GM12865 (cell line): ENCODE results near the gene STON2.

Experiments
- DNase-seq: peaks from one replicate; pipeline ENCODE4 v3.0.0; 2010; ENCODE audit warnings: low read depth
- H3K4me3 ChIP-seq: 2 replicates; pipeline ENCODE4 v1.5.1; 2011; ENCODE audit warnings: mild to moderate bottlenecking, low read depth, low read length, control low read depth
- TF ChIP-seq, protein P1 (sequence below): IDR thresholded peaks from 2 replicates; pipeline ENCODE4 v1.5.1; 2011; ENCODE audit warnings: low read length, control low read depth, low read depth, inconsistent platforms; ENCODE audit not compliant: insufficient read depth; ENCODE audit errors: missing control alignments

STON2 gene

DNA sequence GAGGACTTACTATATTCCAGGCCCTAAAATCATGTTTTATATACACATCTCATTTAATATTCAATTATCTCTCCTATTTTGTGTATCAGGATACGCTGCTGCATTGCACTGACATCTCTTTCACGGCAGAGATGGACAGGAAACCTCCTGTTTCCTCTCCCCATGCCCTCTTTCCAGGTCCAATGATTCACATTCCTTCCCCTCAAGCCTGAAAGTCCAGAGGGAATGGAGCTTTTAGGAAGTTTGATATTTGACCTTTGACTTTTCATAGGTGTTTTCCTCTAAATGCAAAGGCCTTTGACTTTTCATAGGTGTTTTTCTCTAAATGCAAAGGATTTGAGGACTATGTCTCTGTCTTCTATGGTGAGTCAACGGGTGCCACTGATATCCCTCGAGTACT lies 89.5 kb downstream of the STON2 start:
- TF ChIP-seq, protein P1, sequence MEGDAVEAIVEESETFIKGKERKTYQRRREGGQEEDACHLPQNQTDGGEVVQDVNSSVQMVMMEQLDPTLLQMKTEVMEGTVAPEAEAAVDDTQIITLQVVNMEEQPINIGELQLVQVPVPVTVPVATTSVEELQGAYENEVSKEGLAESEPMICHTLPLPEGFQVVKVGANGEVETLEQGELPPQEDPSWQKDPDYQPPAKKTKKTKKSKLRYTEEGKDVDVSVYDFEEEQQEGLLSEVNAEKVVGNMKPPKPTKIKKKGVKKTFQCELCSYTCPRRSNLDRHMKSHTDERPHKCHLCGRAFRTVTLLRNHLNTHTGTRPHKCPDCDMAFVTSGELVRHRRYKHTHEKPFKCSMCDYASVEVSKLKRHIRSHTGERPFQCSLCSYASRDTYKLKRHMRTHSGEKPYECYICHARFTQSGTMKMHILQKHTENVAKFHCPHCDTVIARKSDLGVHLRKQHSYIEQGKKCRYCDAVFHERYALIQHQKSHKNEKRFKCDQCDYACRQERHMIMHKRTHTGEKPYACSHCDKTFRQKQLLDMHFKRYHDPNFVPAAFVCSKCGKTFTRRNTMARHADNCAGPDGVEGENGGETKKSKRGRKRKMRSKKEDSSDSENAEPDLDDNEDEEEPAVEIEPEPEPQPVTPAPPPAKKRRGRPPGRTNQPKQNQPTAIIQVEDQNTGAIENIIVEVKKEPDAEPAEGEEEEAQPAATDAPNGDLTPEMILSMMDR = no peak
- H3K4me3 ChIP-seq = no peak overlapping the region
- no peak for DNase-seq

DNA sequence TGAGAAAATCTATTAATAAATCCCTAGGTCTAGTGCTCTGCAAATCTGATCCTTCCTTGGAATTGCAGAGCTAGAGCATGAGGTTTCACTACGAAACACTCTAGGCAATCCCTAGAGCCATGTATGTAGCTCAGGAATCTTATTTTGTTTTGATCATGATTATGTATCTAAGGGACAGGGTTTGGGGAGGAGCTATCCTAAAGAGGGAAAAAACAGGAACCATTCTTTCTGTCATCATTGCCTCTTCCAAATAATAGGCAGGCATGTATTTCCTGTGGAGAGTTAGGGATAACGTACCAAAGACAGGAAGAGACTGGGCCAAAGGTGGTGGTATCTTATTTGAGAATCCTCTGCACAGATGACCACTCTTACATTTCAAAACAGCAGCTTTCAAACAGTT lies 90.6 kb downstream of the STON2 start:
- no peak for DNase-seq
- TF ChIP-seq, protein P1 = no peak

DNA sequence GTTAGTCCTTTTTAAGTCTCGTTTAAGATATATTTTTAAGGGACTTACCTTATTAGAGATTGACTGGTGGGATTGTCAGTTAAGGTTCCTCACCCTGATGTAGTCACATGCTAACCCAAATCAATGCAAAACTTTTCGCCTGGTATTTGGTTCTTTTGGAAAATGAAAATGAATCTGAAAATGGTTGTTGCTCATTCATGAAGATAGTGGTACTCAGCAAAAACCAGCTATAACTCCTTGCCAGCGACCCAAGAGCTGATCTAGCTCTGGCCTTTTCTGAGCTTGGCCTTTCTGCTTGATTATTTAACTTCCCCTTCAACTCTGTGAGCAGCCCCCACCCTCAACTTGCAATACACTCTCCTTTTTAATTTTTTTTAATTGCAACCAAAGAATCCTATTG lies 94.4 kb downstream of the STON2 start:
- H3K4me3 ChIP-seq = no peak overlapping the region
- TF ChIP-seq, protein P1 = no peak
- DNase-seq = peak; percentile 31

More for the DNA sequence above, 90.6 kb downstream of the STON2 start:
- H3K4me3 ChIP-seq = no peak overlapping the region

DNA sequence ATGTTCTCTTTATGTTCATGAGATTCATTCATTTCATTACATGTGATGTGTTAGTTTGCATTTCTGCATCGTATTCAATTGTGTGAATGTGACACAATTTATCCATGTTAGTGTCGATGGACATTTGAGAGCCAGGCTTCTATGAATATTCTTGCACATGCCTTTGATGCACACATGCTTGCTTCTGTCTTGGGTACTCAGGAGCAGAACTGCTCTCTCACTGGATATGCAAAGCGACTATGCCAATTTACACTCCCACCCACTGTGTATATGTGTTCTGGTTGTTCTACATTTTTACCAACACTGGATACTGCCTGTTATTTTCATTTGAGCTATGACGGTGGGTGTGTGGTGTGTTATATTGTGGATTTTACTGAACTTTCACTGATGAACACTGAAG lies 95.1 kb downstream of the STON2 start:
- no peak overlapping the region for H3K4me3 ChIP-seq
- TF ChIP-seq, protein P1 = no peak
- no peak for DNase-seq

DNA sequence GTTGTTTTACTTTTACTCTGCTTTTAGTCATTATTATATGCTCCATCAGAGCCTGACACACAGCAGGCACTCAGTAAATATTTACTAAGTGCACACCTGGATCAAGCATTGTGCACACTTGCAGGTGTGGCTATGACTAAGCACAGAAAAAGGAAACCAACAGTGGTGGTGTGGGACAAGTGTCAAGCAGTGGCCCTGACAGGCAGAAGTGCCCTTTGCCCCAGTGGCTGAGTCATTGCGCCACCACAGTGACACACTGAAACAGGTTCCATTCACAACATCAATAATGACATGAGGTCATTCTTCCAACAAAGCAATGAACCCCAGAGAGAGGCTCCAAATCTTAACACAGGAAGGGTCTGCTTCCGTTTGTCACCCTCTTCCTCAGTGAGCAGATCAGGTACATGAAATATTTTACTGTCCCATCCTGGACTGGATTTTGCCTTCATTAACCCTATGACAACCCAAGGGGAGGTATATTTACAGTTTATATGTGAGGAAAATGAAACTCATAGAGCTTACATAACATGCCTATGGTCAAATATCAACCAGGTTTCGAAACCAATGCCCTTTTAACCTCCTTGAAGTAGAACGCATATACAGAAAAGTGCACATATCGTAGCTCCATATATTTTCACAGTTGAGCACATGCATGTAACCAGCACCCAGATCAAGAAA lies 96.7 kb downstream of the STON2 start:
- H3K4me3 ChIP-seq = no peak overlapping the region
- peak; percentile 83 for DNase-seq
- TF ChIP-seq, protein P1 = no peak

DNA sequence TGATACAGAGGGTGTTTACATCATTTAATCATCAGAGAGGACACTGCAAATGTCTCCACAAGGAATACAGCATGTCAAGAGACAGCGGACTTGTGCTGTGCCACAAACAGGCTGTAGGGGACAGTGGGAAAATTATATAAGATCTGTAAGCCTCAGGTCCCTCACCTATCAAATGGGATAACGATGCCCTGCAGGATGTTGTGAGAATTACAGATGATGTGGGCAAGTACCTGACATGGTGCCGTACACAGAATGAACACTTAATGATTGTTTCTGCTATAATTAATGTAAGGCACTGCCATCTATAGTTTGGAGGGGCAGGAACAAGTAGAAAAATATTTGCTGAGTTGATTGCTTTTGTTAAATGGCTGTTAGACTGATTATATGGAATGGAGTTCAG lies 97.5 kb downstream of the STON2 start:
- TF ChIP-seq, protein P1 = peak; percentile 1
- H3K4me3 ChIP-seq = no peak overlapping the region
- DNase-seq = no peak

DNA sequence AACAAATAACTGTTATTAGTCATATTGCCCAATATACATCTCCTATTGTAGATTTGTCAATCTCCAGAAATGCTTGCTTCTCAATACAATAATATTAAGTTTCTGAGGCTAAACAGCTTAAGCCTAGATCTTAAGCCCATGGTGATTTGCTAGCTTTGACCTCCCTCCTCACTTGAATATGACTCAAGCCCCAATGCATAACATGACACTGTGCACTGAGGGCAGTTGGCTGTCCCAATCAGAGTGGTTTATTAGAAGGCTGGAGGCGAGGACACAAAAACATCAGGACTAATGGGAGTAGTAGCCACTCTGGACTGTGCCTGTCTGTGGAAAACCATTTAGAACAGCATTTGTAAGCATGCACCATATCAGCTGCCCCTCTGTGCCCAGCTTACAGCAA lies 98.3 kb downstream of the STON2 start:
- no peak overlapping the region for H3K4me3 ChIP-seq
- DNase-seq = no peak
- TF ChIP-seq, protein P1 = no peak
